OCI-LY7 (cell line): ENCODE results near the gene LPP. TPM values are rescaled to one million over a fixed set of nuclear protein-coding genes. Genes with fewer than 3 reads are reported as not detected.

ENCODE experiments used
- BruUV-seq: library from RNA; stranded (reverse); fragments of 400-500 nt; replicated peaks from 2 replicates; lab custom pipeline; 2021; lab: Mats Ljungman, UMichigan
- CTCF ChIA-PET: fragments of 300-600 bp; sonication (Branson Sonifier 250); formaldehyde crosslinking; loops from one replicate; lab custom pipeline; 2022; ENCODE audit warnings: antibody characterized with exemption; ENCODE audit not compliant: unreplicated experiment; lab: Charles Lee
- POLR2A ChIA-PET: fragments of 300-600 bp; sonication (Branson Sonifier 250); formaldehyde crosslinking; loops from one replicate; lab custom pipeline; 2022; ENCODE audit warnings: antibody characterized with exemption; lab: Charles Lee
- DNase-seq: peaks from one replicate; pipeline ENCODE4 v3.0.0-alpha.2; 2015; ENCODE audit warnings: low spot score
- H2AFZ ChIP-seq: fragments of 200-600 bp; sonication (generic), shearing (Covaris generic); 2 replicates; pipeline ENCODE4 v1.6.1; 2014; ENCODE audit warnings: mild to moderate bottlenecking, antibody characterized with exemption, low read length, moderate library complexity
- H3K27ac ChIP-seq: fragments of 200-600 bp; sonication (generic); 2 replicates; pipeline ENCODE4 v1.5.1; 2014; ENCODE audit warnings: mixed run types, low read depth, mild to moderate bottlenecking, moderate library complexity, low read length, inconsistent platforms; ENCODE audit not compliant: poor library complexity, severe bottlenecking
- H3K36me3 ChIP-seq: fragments of 200-600 bp; sonication (generic); 2 replicates; pipeline ENCODE4 v1.6.1; 2014; ENCODE audit warnings: mild to moderate bottlenecking, antibody characterized with exemption, low read length, moderate library complexity, mixed read lengths; ENCODE audit not compliant: insufficient read depth
- H3K4me1 ChIP-seq: fragments of 200-600 bp; sonication (generic); 2 replicates; pipeline ENCODE4 v1.5.1; 2014; ENCODE audit warnings: mild to moderate bottlenecking, low read length; ENCODE audit not compliant: insufficient read depth, poor library complexity, severe bottlenecking
- H3K4me2 ChIP-seq: fragments of 200-600 bp; sonication (generic); 2 replicates; pipeline ENCODE4 v1.6.1; 2014; ENCODE audit warnings: mild to moderate bottlenecking, low read length
- H3K4me3 ChIP-seq: fragments of 200-600 bp; sonication (generic); 2 replicates; pipeline ENCODE4 v1.5.1; 2014; ENCODE audit warnings: mild to moderate bottlenecking, low read depth, low read length; ENCODE audit not compliant: poor library complexity, severe bottlenecking
- H3K79me2 ChIP-seq: fragments of 200-600 bp; sonication (generic); 2 replicates; pipeline ENCODE4 v1.6.1; 2016; ENCODE audit warnings: low read depth, mild to moderate bottlenecking, low read length, moderate library complexity, mixed read lengths; ENCODE audit not compliant: insufficient read depth
- H3K9me2 ChIP-seq: fragments of 200-600 bp; sonication (generic); 2 replicates; pipeline ENCODE4 v1.6.1; 2016; ENCODE audit warnings: mild to moderate bottlenecking, low read length, mixed read lengths; ENCODE audit not compliant: insufficient read depth
- H3K9me3 ChIP-seq: fragments of 200-600 bp; sonication (generic); 2 replicates; pipeline ENCODE4 v1.6.1; 2014; ENCODE audit warnings: mild to moderate bottlenecking, mixed run types, low read length, mixed read lengths
- H4K20me1 ChIP-seq: fragments of 200-600 bp; sonication (generic); 2 replicates; pipeline ENCODE4 v1.6.1; 2014; ENCODE audit warnings: mild to moderate bottlenecking, antibody characterized with exemption, low read length, moderate library complexity, mixed read lengths; ENCODE audit not compliant: insufficient read depth
- EZH2phosphoT487 ChIP-seq: fragments of 200-600 bp; sonication (generic); IDR thresholded peaks from 2 replicates; pipeline ENCODE4 v1.6.1; 2018; ENCODE audit warnings: low read depth, borderline replicate concordance, mild to moderate bottlenecking, mixed run types, antibody characterized with exemption, low read length, moderate library complexity, mixed read lengths
- intact Hi-C: fragments of 100-400 bp; cut with micrococcal nuclease; formaldehyde crosslinking; loops from one replicate; pipeline ENCODE4 v1.10.0; 2022; ENCODE audit not compliant: unreplicated experiment
- total RNA-seq, 2 experiments: library from RNA; depleted of rRNA in 1 of 2; stranded (reverse); fragments of >200 nt in 1 of 2; shearing (Covaris generic) in 1 of 2; gene quantifications; 2 replicates each; pipeline ENCODE4 v1.2.3, GENCODE V29; 2014 to 2022
- TF ChIP-seq, protein P1 (sequence below): fragments of 200-600 bp; sonication (generic); conservative IDR thresholded peaks from 2 replicates; pipeline ENCODE4 v1.5.1; 2014; ENCODE audit warnings: mild to moderate bottlenecking, antibody characterized with exemption, low read length, moderate library complexity, mixed read lengths

LPP gene
- total RNA-seq, 2 experiments from 2014 or later = 10.9 to 119 TPM

DNA sequence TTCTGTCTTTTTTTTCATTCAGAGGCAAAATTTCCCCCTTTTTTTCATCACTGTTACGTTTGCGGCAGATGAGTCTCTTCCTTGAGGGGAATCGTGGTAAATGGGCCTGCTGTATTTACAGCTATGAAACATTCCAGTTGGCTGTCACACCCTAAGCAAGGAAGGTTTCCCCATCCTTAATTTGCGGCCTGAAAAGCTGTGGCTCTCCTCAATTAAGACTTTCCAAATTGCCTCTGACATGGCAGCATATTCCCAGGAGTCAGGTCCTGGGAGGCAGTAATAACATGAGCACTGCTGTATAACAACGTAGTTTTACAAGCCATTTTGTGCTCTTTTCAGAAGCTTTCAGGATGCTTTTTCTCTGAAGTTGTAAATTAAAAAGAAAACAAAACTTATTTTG lies 420.9 kb downstream of the LPP start:
- intact Hi-C loops = loop anchor here (5.0 kb wide), 1 partner anchor 488 kb away; no protein-coding TSS in a partner anchor
- Histone ChIP-seq H3K4me2 (peak overlapping the region; percentile 27; the same call in 1 of the 2 replicates), H3K9me2 (no peaks in the 10 kb centered on the region; the same call in 1 of the 2 replicates), H3K36me3 (no peaks in the 10 kb centered on the region), H3K4me3 (no peak overlapping the region), H2AFZ (no peak overlapping the region), H4K20me1 (no peaks in the 10 kb centered on the region), H3K79me2 (no peaks in the 10 kb centered on the region), H3K9me3 (0 out of 2 replicates have a peak, but pooled peaks cover 6% of the 10 kb centered on the region), H3K4me1 (peaks cover 37% of the 10 kb centered on the region), H3K27ac (no peak overlapping the region)
- no peak for TF ChIP-seq EZH2phosphoT487
- TF ChIP-seq, protein P1, sequence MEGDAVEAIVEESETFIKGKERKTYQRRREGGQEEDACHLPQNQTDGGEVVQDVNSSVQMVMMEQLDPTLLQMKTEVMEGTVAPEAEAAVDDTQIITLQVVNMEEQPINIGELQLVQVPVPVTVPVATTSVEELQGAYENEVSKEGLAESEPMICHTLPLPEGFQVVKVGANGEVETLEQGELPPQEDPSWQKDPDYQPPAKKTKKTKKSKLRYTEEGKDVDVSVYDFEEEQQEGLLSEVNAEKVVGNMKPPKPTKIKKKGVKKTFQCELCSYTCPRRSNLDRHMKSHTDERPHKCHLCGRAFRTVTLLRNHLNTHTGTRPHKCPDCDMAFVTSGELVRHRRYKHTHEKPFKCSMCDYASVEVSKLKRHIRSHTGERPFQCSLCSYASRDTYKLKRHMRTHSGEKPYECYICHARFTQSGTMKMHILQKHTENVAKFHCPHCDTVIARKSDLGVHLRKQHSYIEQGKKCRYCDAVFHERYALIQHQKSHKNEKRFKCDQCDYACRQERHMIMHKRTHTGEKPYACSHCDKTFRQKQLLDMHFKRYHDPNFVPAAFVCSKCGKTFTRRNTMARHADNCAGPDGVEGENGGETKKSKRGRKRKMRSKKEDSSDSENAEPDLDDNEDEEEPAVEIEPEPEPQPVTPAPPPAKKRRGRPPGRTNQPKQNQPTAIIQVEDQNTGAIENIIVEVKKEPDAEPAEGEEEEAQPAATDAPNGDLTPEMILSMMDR = no peak
- no peak for DNase-seq
- POLR2A ChIA-PET = interaction anchor here (0.7 to 2.0 kb wide), 3 partner anchors 9 to 13 kb away, joined by 3 to 8 read pairs (median 4); no protein-coding TSS in a partner anchor
- CTCF ChIA-PET = interaction anchor here (0.5 kb wide), 1 partner anchor 239 kb away, joined by 3 read pairs; no protein-coding TSS in a partner anchor
- no TSS peak for BruUV-seq

DNA sequence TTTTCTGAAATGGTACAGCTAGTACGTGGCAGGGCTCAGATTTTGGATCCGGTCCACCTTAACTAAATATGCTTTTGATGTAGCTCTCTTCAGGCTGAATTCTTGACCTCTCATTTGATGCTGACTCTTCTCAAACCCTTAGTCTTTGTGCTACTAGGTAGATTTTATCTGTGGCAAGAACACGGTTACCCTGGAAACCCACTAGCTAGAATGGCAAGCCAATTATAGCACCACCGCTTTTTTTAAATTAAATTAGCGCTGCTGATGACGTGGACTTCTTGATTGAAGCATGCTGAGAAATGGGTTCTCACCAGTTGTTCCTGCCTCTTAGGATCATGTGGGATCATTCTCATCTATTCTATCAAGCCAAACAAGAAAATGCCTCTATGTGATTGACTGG lies 421.5 kb downstream of the LPP start:
- no peaks in the 10 kb centered on the region for H3K36me3 ChIP-seq
- no peaks in the 10 kb centered on the region for H4K20me1 ChIP-seq
- CTCF ChIA-PET = interaction anchor here (0.5 kb wide), 1 partner anchor 839 kb away, joined by 3 read pairs; no protein-coding TSS in a partner anchor
- peaks cover 42% of the 10 kb centered on the region for H3K4me1 ChIP-seq
- BruUV-seq = no TSS peak
- H3K4me3 ChIP-seq = no peak overlapping the region
- H3K4me2 ChIP-seq = no peak overlapping the region
- intact Hi-C loops = no loop called here
- H3K9me3 ChIP-seq = 0 out of 2 replicates have a peak, but pooled peaks cover 6% of the 10 kb centered on the region
- no peaks in the 10 kb centered on the region for H3K79me2 ChIP-seq
- no peak overlapping the region for H2AFZ ChIP-seq
- POLR2A ChIA-PET = interaction anchor here (2.0 kb wide), 1 partner anchor 9 kb away, joined by 8 read pairs; no protein-coding TSS in a partner anchor
- TF ChIP-seq, protein P1 = no peak
- TF ChIP-seq EZH2phosphoT487 = no peak
- H3K9me2 ChIP-seq = no peaks in the 10 kb centered on the region; the same call in 1 of the 2 replicates
- H3K27ac ChIP-seq = no peak overlapping the region
- no peak for DNase-seq

DNA sequence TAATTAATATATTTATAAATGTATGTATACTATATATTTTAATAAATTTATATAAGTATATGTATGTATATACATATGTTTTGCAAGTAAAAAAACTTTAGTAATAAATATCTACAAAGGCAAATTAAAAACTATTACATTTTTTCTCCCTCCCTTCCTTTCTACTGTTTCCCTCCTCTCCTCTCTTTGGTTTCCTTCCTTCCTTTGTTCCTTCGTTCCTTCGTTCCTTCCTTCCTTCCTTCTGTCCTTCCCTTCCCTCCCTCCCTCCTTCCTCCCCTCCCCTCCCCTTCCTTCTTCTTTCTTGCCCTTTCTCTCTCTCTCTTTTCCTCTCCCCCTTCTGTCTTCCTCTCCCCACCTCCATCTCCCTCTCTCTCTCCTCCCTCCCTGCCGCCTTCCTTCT lies 423.6 kb downstream of the LPP start:
- no peaks in the 10 kb centered on the region for H3K36me3 ChIP-seq
- H3K9me3 ChIP-seq = 0 out of 2 replicates have a peak, but pooled peaks cover under 1% of the 10 kb centered on the region
- H4K20me1 ChIP-seq = no peaks in the 10 kb centered on the region
- no peaks in the 10 kb centered on the region; the same call in 1 of the 2 replicates for H3K9me2 ChIP-seq
- DNase-seq = no peak
- no peak overlapping the region for H3K4me2 ChIP-seq
- H3K27ac ChIP-seq = no peak overlapping the region
- peaks cover 62% of the 10 kb centered on the region for H3K4me1 ChIP-seq
- no peak overlapping the region for H3K4me3 ChIP-seq
- intact Hi-C loops = no loop called here
- CTCF ChIA-PET = no interaction called here
- no peak for TF ChIP-seq EZH2phosphoT487
- TF ChIP-seq, protein P1 = no peak
- POLR2A ChIA-PET = interaction anchor here (0.6 kb wide), 1 partner anchor 32 kb away, joined by 3 read pairs; no protein-coding TSS in a partner anchor
- H2AFZ ChIP-seq = no peak overlapping the region
- no peaks in the 10 kb centered on the region for H3K79me2 ChIP-seq
- no TSS peak for BruUV-seq
